Testis (tissue), 2 donors: ENCODE data around the gene TMOD4.

Experiments used
- POLR2A ChIP-seq: fragments of 450-650 bp; IDR thresholded peaks from one replicate; pipeline ENCODE4 v1.6.1; 2017; ENCODE audit warnings: antibody characterized with exemption, mild to moderate bottlenecking, moderate library complexity
- TF ChIP-seq, protein P1 (sequence below), 3 experiments: fragments of 450-650 bp in 2 of 3; fragments of 200-600 bp in 1 of 3; sonication (generic) in 1 of 3; IDR thresholded peaks; one replicate each; pipeline ENCODE4 v1.5.1; 2016 to 2019; ENCODE audit warnings: antibody characterized with exemption in 3 of 3, mild to moderate bottlenecking in 2 of 3, moderate library complexity in 1 of 3

- no peak for TF ChIP-seq POLR2A
- TF ChIP-seq, protein P1, sequence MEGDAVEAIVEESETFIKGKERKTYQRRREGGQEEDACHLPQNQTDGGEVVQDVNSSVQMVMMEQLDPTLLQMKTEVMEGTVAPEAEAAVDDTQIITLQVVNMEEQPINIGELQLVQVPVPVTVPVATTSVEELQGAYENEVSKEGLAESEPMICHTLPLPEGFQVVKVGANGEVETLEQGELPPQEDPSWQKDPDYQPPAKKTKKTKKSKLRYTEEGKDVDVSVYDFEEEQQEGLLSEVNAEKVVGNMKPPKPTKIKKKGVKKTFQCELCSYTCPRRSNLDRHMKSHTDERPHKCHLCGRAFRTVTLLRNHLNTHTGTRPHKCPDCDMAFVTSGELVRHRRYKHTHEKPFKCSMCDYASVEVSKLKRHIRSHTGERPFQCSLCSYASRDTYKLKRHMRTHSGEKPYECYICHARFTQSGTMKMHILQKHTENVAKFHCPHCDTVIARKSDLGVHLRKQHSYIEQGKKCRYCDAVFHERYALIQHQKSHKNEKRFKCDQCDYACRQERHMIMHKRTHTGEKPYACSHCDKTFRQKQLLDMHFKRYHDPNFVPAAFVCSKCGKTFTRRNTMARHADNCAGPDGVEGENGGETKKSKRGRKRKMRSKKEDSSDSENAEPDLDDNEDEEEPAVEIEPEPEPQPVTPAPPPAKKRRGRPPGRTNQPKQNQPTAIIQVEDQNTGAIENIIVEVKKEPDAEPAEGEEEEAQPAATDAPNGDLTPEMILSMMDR (IDR thresholded peaks at IDR 0.05), result no peak
Measured at GRCh38 chr1:151213560-151213959, 37.8 kb upstream of the TMOD4 start.
